ENCODE measurements around the gene HLA-DPA1. TPM values are rescaled to one million over a fixed set of nuclear protein-coding genes. Genes with fewer than 3 reads are reported as not detected.

HLA-DPA1 gene
- total and polyA plus RNA-seq, 7 donors = 10.7 to 52.6 (median 13.8) TPM

- WGBS, 3 donors = 83 to 89% (median 85%) methylated on average over 4 of the region's 4 CpGs
- DNase-seq (no peak), ATAC-seq (no peak)
- Histone ChIP-seq H3K4me1 (no peaks in the 10 kb centered on the region), H3K36me3 (ENCODE audit: insufficient read depth in 1 of 2, low read depth in 1 of 2) (no peaks in the 10 kb centered on the region), H3K9me3 (no peaks in the 10 kb centered on the region), H3K27ac (no peak overlapping the region), H3K27me3 (ENCODE audit: insufficient read depth in 3 of 3, low read length in 2 of 3) (peaks cover 0 to 10% (median 2%) of the 10 kb centered on the region in 3 donors), H3K4me3 (no peak overlapping the region)
- intact Hi-C loops (cut with DNase I) = no loop called here
- TF ChIP-seq CTCF (IDR thresholded peaks at IDR 0.05) = no peak
Measured at GRCh38 chr6:33075208-33075567, 1.7 kb upstream of the HLA-DPA1 start.

- WGBS, 3 donors = 53 to 59% (median 55%) methylated on average over 7 of the region's 7 CpGs
- TF ChIP-seq CTCF (IDR thresholded peaks at IDR 0.05) = no peak
- H3K4me3 ChIP-seq = peak overlapping the region; percentile 48
Measured at GRCh38 chr6:33072508-33073100, 845 bp downstream of the HLA-DPA1 start.

GRCh38 chr6:33071569-33071968, 1.9 kb downstream of the HLA-DPA1 start:
- Histone ChIP-seq H3K36me3 (ENCODE audit: insufficient read depth in 1 of 2, low read depth in 1 of 2) (peaks cover 0 to 13% of the 10 kb centered on the region in 2 donors), H3K27ac (no peak overlapping the region), H3K4me3 (peak overlapping the region; percentile 48), H3K27me3 (ENCODE audit: insufficient read depth in 3 of 3, low read length in 2 of 3) (peaks cover 0 to 3% (median 2%) of the 10 kb centered on the region in 3 donors), H3K4me1 (no peaks in the 10 kb centered on the region), H3K9me3 (no peaks in the 10 kb centered on the region)
- intact Hi-C loops (cut with DNase I) = no loop called here
- no peak for DNase-seq
- WGBS, 3 donors = 63 to 67% (median 67%) methylated on average over 6 of the region's 6 CpGs
- no peak for ATAC-seq
- no peak for TF ChIP-seq CTCF (IDR thresholded peaks at IDR 0.05)

More at GRCh38 chr6:33072508-33073100, 845 bp downstream of the HLA-DPA1 start:
- intact Hi-C loops (cut with DNase I) = no loop called here
- H3K4me1 ChIP-seq = no peaks in the 10 kb centered on the region
- no peaks in the 10 kb centered on the region for H3K9me3 ChIP-seq
- H3K36me3 ChIP-seq (ENCODE audit: insufficient read depth in 1 of 2, low read depth in 1 of 2) = peaks cover 0 to 13% of the 10 kb centered on the region in 2 donors
- peaks cover 0 to 3% (median 2%) of the 10 kb centered on the region in 3 donors for H3K27me3 ChIP-seq (ENCODE audit: insufficient read depth in 3 of 3, low read length in 2 of 3)
- no peak for ATAC-seq
- no peak overlapping the region for H3K27ac ChIP-seq
- no peak for DNase-seq

- no peak for DNase-seq
- peaks cover 0 to 2% (median 0%) of the 10 kb centered on the region in 3 donors for H3K27me3 ChIP-seq (ENCODE audit: insufficient read depth in 3 of 3, low read length in 2 of 3)
- H3K4me1 ChIP-seq = no peaks in the 10 kb centered on the region
- H3K9me3 ChIP-seq = no peaks in the 10 kb centered on the region
- TF ChIP-seq CTCF (IDR thresholded peaks at IDR 0.05) = no peak
- intact Hi-C loops (cut with DNase I) = no loop called here
- H3K27ac ChIP-seq = no peak overlapping the region
- 0 to 35% (median 3%) methylated on average over 2 of the region's 2 CpGs for WGBS, 3 donors
- peaks cover 0 to 13% of the 10 kb centered on the region in 2 donors for H3K36me3 ChIP-seq (ENCODE audit: insufficient read depth in 1 of 2, low read depth in 1 of 2)
- ATAC-seq = no peak
- peak overlapping the region; percentile 48 for H3K4me3 ChIP-seq
Measured at GRCh38 chr6:33070909-33071308, 2.5 kb downstream of the HLA-DPA1 start.
